GM19328 (cell line): Measurements from ENCODE around the gene MT1G.
"Not testable (repeated sequence)": the region's sequence is repeated elsewhere in the genome, so short reads cannot be mapped to it uniquely, and the experiment has no call there.

Source experiments
- ATAC-seq: cut with Tn5 transposase; IDR thresholded peaks from one replicate; pipeline ENCODE4 v1.9.1; 2021; ENCODE audit warnings: mild to moderate bottlenecking, moderate library complexity; ENCODE audit not compliant: unreplicated experiment

Gene MT1G

GRCh38 chr16:56684926-56685590 is 17.2 kb upstream of the MT1G start:
- no peak for ATAC-seq

- no peak for ATAC-seq
These were observed 16.5 kb upstream of the MT1G start for GRCh38 chr16:56684256-56684925.

GRCh38 chr16:56683424-56684172 is 15.7 kb upstream of the MT1G start:
- ATAC-seq, result no peak

DNA sequence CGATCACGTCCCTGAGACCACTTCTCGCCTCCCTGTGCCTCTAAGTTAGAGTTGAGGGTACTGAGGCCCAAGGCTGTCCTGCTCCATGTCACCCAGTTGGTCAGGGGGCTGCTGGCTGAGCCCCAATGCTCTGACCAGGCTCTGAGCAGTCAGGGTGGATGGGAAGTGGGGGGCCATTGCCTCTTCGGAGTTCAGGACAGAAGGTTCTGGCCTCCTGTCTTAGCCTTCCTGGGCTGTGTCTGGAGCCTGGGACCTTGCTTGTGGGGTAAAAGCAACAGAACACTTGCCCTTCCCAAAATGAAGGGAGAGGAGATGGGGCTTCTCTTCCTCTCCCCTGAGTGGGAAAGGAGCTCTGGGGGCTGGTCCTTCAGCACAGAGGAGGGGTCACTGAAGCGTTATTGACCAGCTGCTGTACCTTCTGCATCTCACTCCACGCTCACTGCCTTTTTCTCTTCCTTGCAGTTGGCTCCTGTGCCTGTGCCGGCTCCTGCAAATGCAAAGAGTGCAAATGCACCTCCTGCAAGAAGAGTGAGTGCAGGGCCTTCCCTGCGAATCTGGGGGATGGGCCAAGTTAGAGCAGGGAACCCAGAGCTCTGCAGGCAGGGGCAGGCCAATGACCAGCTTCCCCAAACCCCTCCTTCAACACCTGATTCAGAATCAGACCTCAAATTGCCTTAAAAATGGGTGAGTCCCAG is 15.0 kb upstream of the MT1G start:
- ATAC-seq, result no peak

DNA sequence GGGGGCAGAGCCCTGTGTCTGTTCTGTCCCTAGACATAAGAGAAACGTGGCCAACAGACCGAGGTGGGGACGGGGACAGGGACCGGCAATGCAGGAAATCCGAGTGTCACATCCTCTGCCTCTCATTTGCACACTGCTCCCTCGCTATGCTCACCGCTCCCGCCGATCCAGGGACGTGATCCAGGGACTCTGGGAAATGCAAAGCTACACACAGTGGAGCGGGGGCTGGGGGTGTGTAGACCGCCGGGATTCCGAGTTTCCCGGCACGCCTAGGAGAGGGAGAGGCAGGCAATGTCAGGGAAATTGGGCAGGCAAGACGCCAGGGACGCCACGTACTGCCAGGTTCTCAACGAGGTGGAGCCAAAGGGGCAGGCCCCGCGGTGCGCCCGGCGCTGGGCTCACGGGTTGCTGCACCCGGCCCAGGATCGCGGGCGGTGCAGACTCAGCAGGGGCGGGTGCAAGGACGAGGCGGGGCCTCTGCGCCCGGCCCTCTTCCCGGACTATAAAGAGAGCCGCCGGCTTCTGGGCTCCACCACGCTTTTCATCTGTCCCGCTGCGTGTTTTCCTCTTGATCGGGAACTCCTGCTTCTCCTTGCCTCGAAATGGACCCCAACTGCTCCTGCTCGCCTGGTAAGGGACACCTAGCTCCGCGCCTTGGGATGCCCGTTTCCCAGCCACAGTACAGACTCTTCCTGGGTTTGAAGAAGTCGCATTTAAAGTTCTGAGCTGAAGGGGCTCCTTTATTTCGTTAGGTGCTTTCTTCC is 14.3 kb upstream of the MT1G start, which contains the start of gene MT1X:
MT1X (plus strand) TSS at position 532 of the 764 bp plus-strand sequence; CDS start at position 603, 71 bp downstream.
- ATAC-seq, result peak; percentile 99

DNA sequence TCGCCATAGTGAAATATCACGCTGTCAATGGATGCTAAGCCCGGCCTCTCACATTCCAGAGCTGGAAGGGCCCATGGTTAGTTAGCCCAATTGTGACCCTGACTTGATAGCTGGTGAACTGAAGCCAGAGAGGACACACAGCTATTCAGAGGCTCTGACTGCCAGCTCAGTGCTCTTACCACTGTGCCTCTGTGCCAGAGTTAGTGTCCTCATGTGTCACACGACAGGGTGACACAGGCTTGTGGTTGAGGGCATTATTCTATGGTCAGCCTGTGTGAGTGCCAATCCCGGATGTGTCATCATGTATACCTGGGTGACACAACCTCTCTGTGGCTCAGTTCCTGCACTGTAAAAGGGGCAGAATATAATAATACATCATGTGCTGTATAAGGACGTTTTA is 12.0 kb upstream of the MT1G start:
- ATAC-seq, result no peak

- no peak for ATAC-seq
These were observed 11.3 kb upstream of the MT1G start for GRCh38 chr16:56679078-56679730.

GRCh38 chr16:56677474-56677873 is 9.6 kb upstream of the MT1G start:
- no peak for ATAC-seq

GRCh38 chr16:56675685-56676210 is 7.9 kb upstream of the MT1G start:
- ATAC-seq, result no peak

GRCh38 chr16:56674570-56674969 is 6.7 kb upstream of the MT1G start:
- not testable (repeated sequence) for ATAC-seq

- no peak for ATAC-seq
These were observed 6.1 kb upstream of the MT1G start for GRCh38 chr16:56673921-56674320.

GRCh38 chr16:56672761-56673536 is 5.1 kb upstream of the MT1G start:
- no peak for ATAC-seq

DNA sequence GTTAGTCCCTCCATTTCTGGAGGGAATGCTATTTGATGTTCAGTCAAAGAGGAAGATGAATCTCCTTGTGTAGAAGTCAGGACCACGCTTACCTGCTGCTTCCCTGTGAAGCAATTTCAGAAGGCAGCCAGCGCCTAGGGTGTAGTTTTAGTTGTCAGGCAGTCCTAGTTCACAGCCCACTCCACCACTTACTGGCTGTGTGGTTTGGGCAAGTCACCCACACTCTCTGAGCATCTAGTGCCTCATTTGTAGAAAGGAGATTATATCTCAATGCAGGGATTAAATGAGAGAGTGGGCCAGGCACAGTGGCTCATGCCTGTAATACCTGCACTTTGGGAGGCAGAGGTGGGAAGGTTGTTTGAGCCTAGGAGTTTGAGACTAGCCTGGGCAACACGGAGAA is 4.3 kb upstream of the MT1G start:
- not testable (repeated sequence) for ATAC-seq

DNA sequence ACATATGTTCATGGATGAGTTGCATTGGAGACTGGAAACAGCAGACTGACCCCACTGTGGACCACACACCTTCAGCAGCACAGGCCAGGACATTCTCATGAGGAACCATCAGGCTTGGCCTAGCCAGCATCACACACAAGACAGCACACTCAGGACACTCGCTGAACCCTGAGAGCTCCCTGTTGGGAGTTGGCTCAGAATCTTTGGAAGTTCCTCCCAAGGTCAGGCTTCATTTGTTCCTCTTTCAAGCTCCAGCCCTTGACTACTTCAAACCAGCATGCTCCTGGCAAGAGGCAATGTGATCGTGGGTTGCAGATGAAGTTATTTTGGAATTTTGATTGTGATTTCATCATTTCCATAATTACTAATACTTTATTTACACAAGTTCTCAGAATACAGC is 3.8 kb upstream of the MT1G start:
- ATAC-seq, result not testable (repeated sequence)

GRCh38 chr16:56670620-56670934 is 2.7 kb upstream of the MT1G start:
- ATAC-seq, result no peak

- no peak for ATAC-seq
These were observed 2.2 kb upstream of the MT1G start for GRCh38 chr16:56669840-56670619.

DNA sequence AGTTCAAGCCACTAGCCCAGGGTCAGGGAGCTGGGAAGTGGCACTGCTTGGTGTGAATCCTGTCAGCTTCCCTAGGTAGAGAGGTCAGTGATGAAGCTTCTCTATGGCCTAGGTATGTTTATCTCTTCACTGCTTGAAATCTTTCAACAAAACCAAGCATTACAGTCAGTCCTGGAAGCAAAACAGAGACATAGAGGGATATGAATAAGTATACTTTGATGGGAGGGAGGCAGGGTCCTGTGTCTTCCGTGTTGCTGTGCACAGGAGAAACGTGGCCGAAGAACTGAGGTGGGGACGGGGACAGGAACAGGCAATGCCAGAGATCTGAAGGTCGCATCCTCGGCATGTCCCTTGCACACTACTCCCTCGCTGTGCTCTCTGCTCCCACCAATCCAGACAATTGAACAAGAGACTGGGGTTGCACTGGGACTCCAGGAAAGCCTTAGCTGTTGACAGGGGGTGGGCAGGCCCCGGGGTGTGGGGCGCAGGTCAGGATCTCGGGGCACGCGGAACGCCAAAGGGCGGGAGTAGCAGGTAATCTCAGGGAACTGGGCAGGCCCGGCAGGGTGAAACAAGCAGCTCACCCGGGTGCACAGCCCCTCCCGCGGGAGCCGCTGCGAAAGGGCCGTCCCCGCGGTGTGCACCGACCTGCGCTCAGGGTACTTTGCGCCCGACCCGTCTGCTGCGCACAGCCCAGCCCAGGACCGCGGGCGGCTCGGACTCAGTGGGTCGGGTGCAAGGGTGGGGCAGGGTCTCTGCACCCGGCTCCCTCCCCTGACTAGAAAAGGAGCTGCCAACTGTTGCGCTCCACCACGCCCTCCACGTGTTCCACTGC is 1.4 kb upstream of the MT1G start, which contains the start of gene MT1H:
MT1H (plus strand) TSS at position 810 of the 835 bp plus-strand sequence. CDS start 71 bp downstream, outside the sequence.
- no peak for ATAC-seq
